ENCODE measurements around the gene C9orf50. TPM values are rescaled to one million over a fixed set of nuclear protein-coding genes. Genes with fewer than 3 reads are reported as not detected.

C9orf50 gene
- total RNA-seq, 1 experiment from 2014 or later: not detected

DNA sequence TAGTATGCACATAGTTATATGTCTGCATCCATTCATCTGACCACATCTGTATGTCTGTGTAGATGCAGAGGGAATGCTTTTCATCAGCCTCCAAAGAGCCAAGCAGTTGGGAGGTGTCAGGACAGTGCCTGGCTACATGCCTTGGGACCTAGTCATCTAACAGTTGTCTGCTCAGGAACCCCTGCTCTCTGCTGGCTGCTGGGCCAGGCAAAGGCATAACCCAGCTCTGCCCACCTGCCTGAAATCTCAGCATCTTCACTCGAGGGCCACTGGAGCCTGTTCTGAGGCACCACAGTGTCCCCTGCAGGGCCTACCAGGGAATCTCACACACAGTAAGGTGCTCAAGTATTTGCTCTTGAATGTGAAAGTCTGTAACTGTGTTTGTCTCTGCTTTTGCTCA lies 3.7 kb downstream of the C9orf50 start:
- H3K36me3 Mint-ChIP-seq (ENCODE audit: insufficient read depth in 1 of 3, low read depth in 3 of 3): no peaks in the 10 kb centered on the region; a peak in 2 of 7 replicates
- no peak overlapping the region for H3K18ac ChIP-seq (ENCODE audit: insufficient read length, low read depth, low read length)
- H2BK12ac ChIP-seq (ENCODE audit: insufficient read length, low read depth, low read length): no peak overlapping the region
- no peak overlapping the region for H3T11ph ChIP-seq (ENCODE audit: low read length)
- no peak overlapping the region for H3K27ac Mint-ChIP-seq
- no peak overlapping the region for H2BK5ac ChIP-seq (ENCODE audit: insufficient read length, low read length)
- H3K4me1 ChIP-seq (ENCODE audit: insufficient read depth, low read length): no peaks in the 10 kb centered on the region
- peaks cover 11% of the 10 kb centered on the region in 2 experiments for H3K4me1 Mint-ChIP-seq
- peaks cover 0 to 7% of the 10 kb centered on the region in 2 experiments; a peak in 3 of 5 replicates for H3K9me3 Mint-ChIP-seq
- no peak overlapping the region for H2BK15ac ChIP-seq (ENCODE audit: low read depth, low read length)
- no peak overlapping the region for H4K5ac ChIP-seq (ENCODE audit: insufficient read length, low read depth, low read length)
- H4K91ac ChIP-seq (ENCODE audit: insufficient read length, low read depth, low read length): no peak overlapping the region
- H3K9me3 ChIP-seq (ENCODE audit: control insufficient read depth, low read depth, low read length): no peaks in the 10 kb centered on the region
- no peaks in the 10 kb centered on the region for H3K79me2 ChIP-seq (ENCODE audit: insufficient read depth, low read length)
- H2BK20ac ChIP-seq (ENCODE audit: low read depth, low read length, poor library complexity, severe bottlenecking): no peak overlapping the region
- no CpG with 5 or more reads among the region's 1 CpG for WGBS (ENCODE audit: extremely low coverage, insufficient read length, low lambda C conversion rate)
- H3K23me2 ChIP-seq (ENCODE audit: insufficient read length, low read depth, low read length, poor library complexity, severe bottlenecking): peaks cover 7% of the 10 kb centered on the region
- TF ChIP-seq, protein P1, sequence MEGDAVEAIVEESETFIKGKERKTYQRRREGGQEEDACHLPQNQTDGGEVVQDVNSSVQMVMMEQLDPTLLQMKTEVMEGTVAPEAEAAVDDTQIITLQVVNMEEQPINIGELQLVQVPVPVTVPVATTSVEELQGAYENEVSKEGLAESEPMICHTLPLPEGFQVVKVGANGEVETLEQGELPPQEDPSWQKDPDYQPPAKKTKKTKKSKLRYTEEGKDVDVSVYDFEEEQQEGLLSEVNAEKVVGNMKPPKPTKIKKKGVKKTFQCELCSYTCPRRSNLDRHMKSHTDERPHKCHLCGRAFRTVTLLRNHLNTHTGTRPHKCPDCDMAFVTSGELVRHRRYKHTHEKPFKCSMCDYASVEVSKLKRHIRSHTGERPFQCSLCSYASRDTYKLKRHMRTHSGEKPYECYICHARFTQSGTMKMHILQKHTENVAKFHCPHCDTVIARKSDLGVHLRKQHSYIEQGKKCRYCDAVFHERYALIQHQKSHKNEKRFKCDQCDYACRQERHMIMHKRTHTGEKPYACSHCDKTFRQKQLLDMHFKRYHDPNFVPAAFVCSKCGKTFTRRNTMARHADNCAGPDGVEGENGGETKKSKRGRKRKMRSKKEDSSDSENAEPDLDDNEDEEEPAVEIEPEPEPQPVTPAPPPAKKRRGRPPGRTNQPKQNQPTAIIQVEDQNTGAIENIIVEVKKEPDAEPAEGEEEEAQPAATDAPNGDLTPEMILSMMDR (conservative IDR thresholded peaks at IDR 0.05): peak; percentile 75
- H3K4me2 ChIP-seq (ENCODE audit: insufficient read depth, insufficient read length, low read length): no peak overlapping the region
- no peak overlapping the region for H3K23ac ChIP-seq (ENCODE audit: insufficient read length, low read depth, low read length)
- H3K27me3 Mint-ChIP-seq (ENCODE audit: low read depth): peaks cover 75% of the 10 kb centered on the region
- peak; percentile 72 for DNase-seq
- no peak overlapping the region for H2BK120ac ChIP-seq (ENCODE audit: low read depth, low read length, poor library complexity, severe bottlenecking)
- peaks cover 22% of the 10 kb centered on the region for H3K27me3 ChIP-seq (ENCODE audit: insufficient read depth, low read length)
- no peak overlapping the region for H3K9ac ChIP-seq (ENCODE audit: extremely low read depth, insufficient read length, low read length)
- H3K56ac ChIP-seq (ENCODE audit: insufficient read length, low read depth, low read length): no peak overlapping the region
- H2AK5ac ChIP-seq (ENCODE audit: insufficient read length, low read length): no peak overlapping the region
- no peaks in the 10 kb centered on the region for H3K79me1 ChIP-seq (ENCODE audit: insufficient read depth, low read depth, low read length, poor library complexity, severe bottlenecking)
- H3K27ac ChIP-seq (ENCODE audit: insufficient read length, low read depth, low read length): no peak overlapping the region
- no peak overlapping the region for H3K14ac ChIP-seq (ENCODE audit: insufficient read depth, low read length)
- H4K20me1 ChIP-seq (ENCODE audit: control insufficient read depth, insufficient read depth, insufficient read length): no peaks in the 10 kb centered on the region
- no peak overlapping the region for H3K4me3 Mint-ChIP-seq
- no peak overlapping the region for H3K4ac ChIP-seq (ENCODE audit: low read depth, low read length)
- H4K8ac ChIP-seq (replicated peaks; ENCODE audit: insufficient read length, low read depth, low read length): no peak overlapping the region
- no peak overlapping the region for H2AFZ ChIP-seq (ENCODE audit: low read length)

All from H9 (cell line).